22Rv1 (cell line): ENCODE measurements around the gene KLHL21.

ENCODE experiments used
- H3K27ac ChIP-seq: fragments of 450-650 bp; 2 replicates; pipeline ENCODE4 v1.5.1; 2017
- ZFX ChIP-seq: fragments of 450-650 bp; IDR thresholded peaks from 2 replicates; pipeline ENCODE4 v1.6.1; 2017; ENCODE audit warnings: antibody characterized with exemption, borderline replicate concordance
- TF ChIP-seq, protein P1 (sequence below): fragments of 450-650 bp; IDR thresholded peaks from 2 replicates; pipeline ENCODE4 v1.5.1; 2017; ENCODE audit warnings: mild to moderate bottlenecking

KLHL21 gene

DNA sequence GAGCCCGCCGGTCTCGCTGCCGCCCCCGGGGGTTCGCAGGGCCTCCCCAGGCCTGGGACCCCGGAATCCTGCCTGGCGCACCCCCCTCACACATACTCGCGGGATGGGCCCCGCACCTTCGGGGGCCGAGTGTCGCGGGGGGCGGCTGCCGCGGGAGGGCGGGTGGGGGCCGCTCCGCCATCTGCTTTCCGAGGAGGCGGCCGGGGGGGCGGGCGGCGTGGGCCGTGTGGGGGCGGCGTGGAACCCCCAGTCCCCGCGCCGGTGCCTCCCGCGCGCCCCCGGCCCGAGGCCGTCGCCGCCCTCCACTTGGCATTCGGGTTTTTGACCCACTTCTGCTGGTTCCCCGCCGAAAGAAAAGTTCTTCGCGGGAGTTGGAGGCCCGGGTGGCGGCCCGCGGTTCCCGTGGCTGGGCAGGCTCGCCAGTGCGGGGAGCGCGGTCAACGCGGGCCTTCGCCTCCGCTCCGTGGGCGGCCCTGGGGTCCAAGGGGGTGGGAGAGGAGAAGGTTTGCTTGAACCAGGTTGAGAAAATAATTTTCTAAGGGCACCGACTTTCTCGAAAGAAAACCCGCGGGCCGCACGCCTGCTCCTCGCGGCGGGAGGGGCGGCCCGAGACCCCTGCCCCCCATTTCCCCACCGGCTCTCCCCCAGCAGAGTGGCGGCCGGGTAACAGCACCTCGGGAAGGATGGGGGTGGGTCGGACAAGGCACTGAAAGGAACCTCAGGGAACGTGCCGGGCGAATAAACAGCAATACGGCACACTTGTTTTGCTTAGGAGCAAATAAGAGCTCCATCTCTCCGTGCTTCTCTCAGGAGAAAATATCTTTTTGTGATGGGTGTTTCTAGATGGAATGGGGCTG, 12.5 kb upstream of the KLHL21 start:
- peak overlapping the region; percentile 86 for H3K27ac ChIP-seq

DNA sequence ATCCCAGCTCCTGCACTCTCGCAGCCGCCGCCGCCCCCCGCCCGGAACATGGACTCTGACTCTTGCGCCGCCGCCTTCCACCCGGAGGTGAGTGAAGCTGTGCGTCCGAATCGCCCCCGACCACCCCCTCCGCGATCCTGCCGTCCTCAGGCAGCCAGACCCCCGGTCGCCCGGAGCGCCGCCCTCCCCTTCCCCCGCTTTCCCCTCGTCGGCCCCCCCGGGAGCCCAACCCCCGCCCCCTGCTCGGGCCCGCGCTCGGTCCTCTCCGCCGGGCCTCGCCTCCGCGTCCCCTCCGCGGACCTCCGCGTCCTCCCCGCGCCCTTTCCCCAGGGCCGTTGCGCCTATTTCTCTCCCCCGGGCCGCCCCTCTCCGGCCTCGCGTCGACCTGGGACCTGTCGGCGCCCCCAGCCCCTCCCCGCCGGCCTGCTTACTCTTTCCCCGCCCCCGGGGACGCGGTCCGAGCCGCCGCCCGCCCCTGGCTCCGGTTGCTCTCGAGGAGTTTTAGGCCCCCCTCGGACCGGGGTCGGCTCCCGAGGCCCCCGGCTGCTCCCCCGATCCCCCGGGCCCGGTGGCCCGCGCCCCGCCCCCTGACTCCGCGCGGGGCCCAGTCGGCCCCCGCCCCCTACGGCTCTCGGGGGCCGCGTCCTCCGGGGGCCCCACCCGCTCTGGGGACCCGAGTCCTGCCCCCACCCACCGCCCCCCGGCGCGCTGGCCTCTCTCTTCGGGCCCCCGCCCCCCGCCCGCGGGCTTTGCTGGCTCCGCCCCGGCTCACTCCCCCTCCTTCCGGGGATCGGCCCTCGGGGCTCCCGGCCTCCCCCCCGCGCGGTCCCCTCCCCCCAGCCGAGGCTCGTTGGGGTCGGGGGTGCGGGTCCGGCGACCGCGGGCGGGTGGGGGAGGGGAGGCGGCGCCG, 11.6 kb upstream of the KLHL21 start:
- TF ChIP-seq, protein P1, sequence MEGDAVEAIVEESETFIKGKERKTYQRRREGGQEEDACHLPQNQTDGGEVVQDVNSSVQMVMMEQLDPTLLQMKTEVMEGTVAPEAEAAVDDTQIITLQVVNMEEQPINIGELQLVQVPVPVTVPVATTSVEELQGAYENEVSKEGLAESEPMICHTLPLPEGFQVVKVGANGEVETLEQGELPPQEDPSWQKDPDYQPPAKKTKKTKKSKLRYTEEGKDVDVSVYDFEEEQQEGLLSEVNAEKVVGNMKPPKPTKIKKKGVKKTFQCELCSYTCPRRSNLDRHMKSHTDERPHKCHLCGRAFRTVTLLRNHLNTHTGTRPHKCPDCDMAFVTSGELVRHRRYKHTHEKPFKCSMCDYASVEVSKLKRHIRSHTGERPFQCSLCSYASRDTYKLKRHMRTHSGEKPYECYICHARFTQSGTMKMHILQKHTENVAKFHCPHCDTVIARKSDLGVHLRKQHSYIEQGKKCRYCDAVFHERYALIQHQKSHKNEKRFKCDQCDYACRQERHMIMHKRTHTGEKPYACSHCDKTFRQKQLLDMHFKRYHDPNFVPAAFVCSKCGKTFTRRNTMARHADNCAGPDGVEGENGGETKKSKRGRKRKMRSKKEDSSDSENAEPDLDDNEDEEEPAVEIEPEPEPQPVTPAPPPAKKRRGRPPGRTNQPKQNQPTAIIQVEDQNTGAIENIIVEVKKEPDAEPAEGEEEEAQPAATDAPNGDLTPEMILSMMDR, result no peak
- no peak for TF ChIP-seq ZFX
- H3K27ac ChIP-seq, result peak overlapping the region; percentile 86

More for the DNA sequence above, 12.5 kb upstream of the KLHL21 start:
- no peak for TF ChIP-seq ZFX
- TF ChIP-seq, protein P1, result no peak

DNA sequence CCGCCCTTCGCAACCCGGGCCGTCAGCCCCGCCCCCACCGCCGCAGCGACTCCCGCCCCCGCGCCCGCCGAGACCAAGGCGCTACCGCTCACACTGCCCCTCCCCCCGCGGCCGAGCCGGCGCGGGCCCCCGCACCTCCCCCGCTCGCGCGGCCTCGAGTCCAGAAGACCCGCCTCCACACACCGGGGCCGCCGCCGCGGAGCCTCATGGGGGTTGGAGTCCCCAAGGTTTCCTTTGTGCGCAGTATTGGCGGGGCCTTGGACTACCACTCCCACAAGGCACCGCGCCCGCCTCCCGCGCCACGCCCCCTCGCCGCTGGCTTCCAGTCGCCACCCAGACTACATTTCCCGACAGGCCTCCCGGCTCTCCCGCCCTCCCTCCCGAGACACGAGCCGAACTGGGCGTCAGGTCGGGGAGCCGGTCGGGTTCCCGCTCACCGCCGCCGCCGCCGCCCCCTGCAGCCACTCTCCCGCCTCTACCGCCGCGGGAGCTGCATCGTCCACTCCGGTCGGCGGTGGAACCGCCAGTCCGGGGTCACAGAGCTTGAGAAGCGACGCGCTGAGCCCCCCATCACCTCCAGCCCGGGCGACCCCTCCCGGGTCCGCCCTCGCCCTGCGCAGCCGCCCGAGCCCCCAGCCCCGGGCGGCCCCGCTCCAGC, 10.8 kb upstream of the KLHL21 start, which contains the start of gene PHF13:
Gene PHF13, plus strand, starts transcription at position 371 of the 658 bp plus-strand sequence. CDS start 336 bp downstream, outside the sequence.
- peak within 1 kb of the TSS; percentile 86 for H3K27ac ChIP-seq
- no peak for TF ChIP-seq ZFX
- TF ChIP-seq, protein P1, result no peak

DNA sequence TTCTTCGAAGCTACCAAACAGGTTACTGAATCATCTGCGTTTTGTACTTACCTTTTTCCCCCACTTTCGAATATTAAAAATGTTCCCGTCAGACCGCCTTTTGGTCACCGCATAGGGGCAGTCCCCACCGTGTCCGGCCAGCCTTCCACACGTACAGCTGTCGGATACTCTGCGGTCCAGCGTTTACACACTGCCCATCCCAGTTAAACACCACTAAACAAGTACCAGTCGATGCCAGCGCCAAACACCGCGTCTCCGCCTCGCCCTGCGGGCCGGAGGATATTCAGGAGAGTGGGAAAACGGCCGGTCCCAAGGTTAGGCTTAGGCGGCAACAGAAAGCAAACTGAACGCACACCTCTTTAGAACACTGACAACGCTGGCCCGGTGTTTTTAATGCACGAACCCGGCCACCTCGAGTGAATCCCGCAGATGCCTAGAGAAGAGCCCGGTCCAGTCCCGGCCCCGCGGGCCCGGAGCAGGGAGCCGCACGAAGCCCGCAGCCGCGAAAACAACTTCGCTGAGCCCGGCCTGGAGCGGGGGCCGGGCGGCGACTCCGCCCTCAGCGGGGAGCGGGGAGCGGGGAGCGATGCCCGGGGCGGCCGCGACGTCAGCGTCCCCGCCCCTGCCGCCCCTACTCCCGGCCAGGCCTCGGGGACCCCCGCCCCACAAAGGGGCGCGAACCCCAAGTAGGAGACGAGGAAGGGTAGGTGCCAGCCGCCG, 10.1 kb upstream of the KLHL21 start:
- TF ChIP-seq, protein P1, result no peak
- no peak for TF ChIP-seq ZFX
- peak overlapping the region; percentile 86 for H3K27ac ChIP-seq

DNA sequence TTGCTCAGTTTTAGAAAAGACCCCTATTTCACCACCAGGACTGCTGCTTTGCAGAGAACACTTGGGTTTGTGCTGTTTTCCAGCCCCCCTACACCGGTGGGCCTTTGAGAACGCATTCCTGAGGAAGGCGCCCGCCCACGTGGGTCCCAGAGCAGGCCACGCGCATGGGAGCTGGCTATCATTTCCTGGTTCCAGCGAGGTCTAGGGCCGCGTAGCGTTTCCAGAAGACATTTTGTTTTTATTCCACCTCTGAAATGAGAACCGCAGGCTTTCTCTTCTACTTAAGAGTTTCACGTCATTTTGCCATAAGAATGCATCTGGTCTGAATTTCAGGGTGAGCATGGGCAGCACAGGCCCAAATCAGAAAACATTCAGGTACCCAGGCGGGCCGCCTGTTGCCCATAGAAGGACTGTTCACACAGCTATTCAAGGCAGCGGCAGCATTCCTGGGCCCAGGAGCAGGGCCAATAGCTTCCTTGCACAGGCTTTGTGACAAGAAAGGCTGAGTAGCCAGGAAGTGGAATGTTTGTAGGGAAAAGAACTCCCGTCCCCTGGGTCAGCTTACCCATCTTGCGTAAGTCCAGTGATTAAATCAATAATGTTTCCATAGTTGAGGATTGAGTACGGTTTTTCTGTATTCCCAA, 1.4 kb upstream of the KLHL21 start:
- TF ChIP-seq, protein P1, result no peak
- no peak for TF ChIP-seq ZFX
- no peak overlapping the region for H3K27ac ChIP-seq

DNA sequence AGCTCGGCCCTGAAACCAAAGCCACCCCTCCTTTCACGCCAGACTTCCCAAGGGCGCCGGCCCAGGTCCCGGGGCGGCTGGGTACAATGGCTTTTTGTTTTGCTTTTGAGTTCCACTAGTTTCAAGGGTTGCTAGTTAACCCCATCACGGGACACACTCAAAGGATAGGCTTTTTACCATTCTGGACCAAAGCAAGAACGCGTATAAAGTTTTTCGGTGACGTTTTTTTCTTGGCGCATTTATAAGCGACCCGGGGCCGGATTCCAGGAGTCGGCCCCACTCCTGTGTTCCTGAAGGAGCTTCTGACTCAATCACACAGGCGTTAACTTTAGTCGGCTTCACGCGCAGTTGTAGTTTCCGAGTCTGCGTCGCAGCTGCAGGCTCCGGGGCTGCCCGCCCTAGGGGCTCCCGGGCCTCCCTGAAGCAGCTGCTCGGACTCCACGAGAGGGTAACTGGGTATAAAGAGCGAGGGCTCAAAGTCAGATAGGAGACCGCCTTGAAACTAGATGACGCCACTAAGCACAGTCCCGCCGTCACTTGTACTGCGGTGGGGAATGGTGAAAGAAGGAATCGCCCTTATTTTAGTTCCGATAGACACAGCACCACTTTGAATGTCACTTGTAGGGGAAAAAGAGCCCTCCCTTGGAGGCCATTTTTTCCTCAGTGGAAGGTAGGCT, 707 bp upstream of the KLHL21 start:
- no peak overlapping the region for H3K27ac ChIP-seq

More for the DNA sequence above, 707 bp upstream of the KLHL21 start:
- TF ChIP-seq, protein P1, result no peak
- no peak for TF ChIP-seq ZFX
